DMS 273 (cell line): ENCODE data around the gene DNLZ.
"Not testable (repeated sequence)": the region's sequence is repeated elsewhere in the genome, so short reads cannot be mapped to it uniquely, and the experiment has no call there.

ENCODE experiments used
- DNase-seq: peaks from one replicate; lab custom pipeline; 2025; ENCODE audit not compliant: unreplicated experiment; lab: John Stamatoyannopoulos, UW

The DNLZ gene

GRCh38 chr9:136320972-136321371 is 42.6 kb downstream of the DNLZ start:
- not testable (repeated sequence) for DNase-seq

GRCh38 chr9:136319955-136320354 is 43.6 kb downstream of the DNLZ start:
- DNase-seq: not testable (repeated sequence)

GRCh38 chr9:136319244-136319643 is 44.3 kb downstream of the DNLZ start:
- not testable (repeated sequence) for DNase-seq

GRCh38 chr9:136318776-136319241 is 44.7 kb downstream of the DNLZ start:
- no peak for DNase-seq

- no peak for DNase-seq
Observed at GRCh38 chr9:136318111-136318775, 45.3 kb downstream of the DNLZ start.

- DNase-seq: no peak
Observed at GRCh38 chr9:136317695-136318094, 45.8 kb downstream of the DNLZ start.

- DNase-seq: peak; percentile 88
Observed at GRCh38 chr9:136316896-136317676, 46.5 kb downstream of the DNLZ start.

- DNase-seq: no peak
Observed at GRCh38 chr9:136316271-136316751, 47.2 kb downstream of the DNLZ start.

- DNase-seq: no peak
Observed at GRCh38 chr9:136314944-136315343, 48.6 kb downstream of the DNLZ start.

- DNase-seq: no peak
Observed at GRCh38 chr9:136314056-136314416, 49.5 kb downstream of the DNLZ start.

GRCh38 chr9:136313111-136314055 is 50.2 kb downstream of the DNLZ start:
- DNase-seq: no peak

- DNase-seq: peak; percentile 72
Observed at GRCh38 chr9:136312436-136312835, 51.1 kb downstream of the DNLZ start.

GRCh38 chr9:136312009-136312375 is 51.6 kb downstream of the DNLZ start:
- DNase-seq: no peak

GRCh38 chr9:136311051-136312008 is 52.2 kb downstream of the DNLZ start:
- DNase-seq: peak; percentile 54

- DNase-seq: peak; percentile 54
Observed at GRCh38 chr9:136310273-136311030, 53.1 kb downstream of the DNLZ start.

- DNase-seq: no peak
Observed at GRCh38 chr9:136309806-136310220, 53.7 kb downstream of the DNLZ start.
